DOHH2 (cell line): Measurements from ENCODE around the gene PSME4.

Experiments used
- EZH2phosphoT487 ChIP-seq: fragments of 200-600 bp; sonication (generic); IDR thresholded peaks from 2 replicates; pipeline ENCODE4 v1.6.1; 2017; ENCODE audit warnings: borderline replicate concordance, mild to moderate bottlenecking, antibody characterized with exemption, low read length, moderate library complexity, mixed read lengths
- TF ChIP-seq, protein P1 (sequence below): fragments of 200-600 bp; sonication (generic); IDR thresholded peaks from one replicate; pipeline ENCODE4 v1.5.1; 2014; ENCODE audit warnings: antibody characterized with exemption, mild to moderate bottlenecking, low read depth, low read length; ENCODE audit not compliant: poor library complexity, severe bottlenecking

DNA sequence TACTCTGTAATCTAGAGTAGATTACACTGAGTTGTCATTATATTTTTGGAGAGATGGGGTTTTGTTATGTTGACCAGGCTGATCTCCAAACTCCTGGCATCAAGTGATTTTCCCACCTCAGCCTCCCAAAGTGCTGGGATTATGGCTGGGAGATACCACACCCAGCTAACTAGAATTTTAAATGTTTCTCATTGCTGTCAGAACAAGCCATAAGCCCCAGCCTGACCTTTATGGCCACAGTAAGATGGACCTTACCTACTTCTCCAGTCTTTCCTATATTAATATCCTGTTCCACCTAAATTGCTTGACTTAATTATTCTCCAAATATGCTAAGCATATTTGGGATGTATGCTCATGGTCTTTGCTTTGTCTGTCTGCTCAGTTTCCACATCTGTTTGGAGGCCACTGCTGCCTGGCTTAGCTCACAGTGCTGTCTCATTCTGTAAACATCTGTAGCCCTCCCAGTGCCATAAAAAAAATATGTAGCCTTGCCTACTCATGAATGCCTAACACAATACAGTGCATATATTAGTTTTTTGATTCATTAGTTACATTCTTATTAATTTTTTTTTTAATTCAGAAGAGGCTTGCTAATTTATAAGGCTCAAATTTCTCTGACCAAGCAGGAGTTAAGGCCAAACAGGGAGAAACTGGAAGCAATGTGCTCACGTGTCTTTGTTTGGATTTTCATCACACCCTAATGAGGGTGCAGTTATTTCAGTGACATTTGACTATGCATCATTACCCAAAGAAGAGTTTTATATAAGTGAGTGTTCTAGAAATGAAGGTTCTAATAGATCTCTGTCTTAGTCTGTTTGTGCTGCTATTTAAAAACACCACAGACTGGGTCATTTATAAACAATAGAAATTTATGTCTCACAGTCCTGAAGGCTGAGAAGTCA is 45.3 kb upstream of the PSME4 start:
- TF ChIP-seq EZH2phosphoT487 = no peak
- TF ChIP-seq, protein P1, sequence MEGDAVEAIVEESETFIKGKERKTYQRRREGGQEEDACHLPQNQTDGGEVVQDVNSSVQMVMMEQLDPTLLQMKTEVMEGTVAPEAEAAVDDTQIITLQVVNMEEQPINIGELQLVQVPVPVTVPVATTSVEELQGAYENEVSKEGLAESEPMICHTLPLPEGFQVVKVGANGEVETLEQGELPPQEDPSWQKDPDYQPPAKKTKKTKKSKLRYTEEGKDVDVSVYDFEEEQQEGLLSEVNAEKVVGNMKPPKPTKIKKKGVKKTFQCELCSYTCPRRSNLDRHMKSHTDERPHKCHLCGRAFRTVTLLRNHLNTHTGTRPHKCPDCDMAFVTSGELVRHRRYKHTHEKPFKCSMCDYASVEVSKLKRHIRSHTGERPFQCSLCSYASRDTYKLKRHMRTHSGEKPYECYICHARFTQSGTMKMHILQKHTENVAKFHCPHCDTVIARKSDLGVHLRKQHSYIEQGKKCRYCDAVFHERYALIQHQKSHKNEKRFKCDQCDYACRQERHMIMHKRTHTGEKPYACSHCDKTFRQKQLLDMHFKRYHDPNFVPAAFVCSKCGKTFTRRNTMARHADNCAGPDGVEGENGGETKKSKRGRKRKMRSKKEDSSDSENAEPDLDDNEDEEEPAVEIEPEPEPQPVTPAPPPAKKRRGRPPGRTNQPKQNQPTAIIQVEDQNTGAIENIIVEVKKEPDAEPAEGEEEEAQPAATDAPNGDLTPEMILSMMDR = no peak
